Prostate gland (tissue), 2 donors: ENCODE measurements around the gene TRAF3IP1.

Source experiments
- POLR2A ChIP-seq: fragments of 450-650 bp; IDR thresholded peaks from one replicate; pipeline ENCODE4 v1.6.1; 2016; ENCODE audit warnings: antibody characterized with exemption, mild to moderate bottlenecking
- TF ChIP-seq, protein P1 (sequence below), 4 experiments: fragments of 200-600 bp in 2 of 4; fragments of 450-650 bp in 2 of 4; sonication (generic) in 2 of 4; IDR thresholded peaks; 1 replicate in 3 of 4; 2 replicates in 1 of 4; pipeline ENCODE4 v1.5.1; 2016 to 2019; ENCODE audit warnings: antibody characterized with exemption in 4 of 4, mild to moderate bottlenecking in 2 of 4, moderate library complexity in 2 of 4

- TF ChIP-seq, protein P1, sequence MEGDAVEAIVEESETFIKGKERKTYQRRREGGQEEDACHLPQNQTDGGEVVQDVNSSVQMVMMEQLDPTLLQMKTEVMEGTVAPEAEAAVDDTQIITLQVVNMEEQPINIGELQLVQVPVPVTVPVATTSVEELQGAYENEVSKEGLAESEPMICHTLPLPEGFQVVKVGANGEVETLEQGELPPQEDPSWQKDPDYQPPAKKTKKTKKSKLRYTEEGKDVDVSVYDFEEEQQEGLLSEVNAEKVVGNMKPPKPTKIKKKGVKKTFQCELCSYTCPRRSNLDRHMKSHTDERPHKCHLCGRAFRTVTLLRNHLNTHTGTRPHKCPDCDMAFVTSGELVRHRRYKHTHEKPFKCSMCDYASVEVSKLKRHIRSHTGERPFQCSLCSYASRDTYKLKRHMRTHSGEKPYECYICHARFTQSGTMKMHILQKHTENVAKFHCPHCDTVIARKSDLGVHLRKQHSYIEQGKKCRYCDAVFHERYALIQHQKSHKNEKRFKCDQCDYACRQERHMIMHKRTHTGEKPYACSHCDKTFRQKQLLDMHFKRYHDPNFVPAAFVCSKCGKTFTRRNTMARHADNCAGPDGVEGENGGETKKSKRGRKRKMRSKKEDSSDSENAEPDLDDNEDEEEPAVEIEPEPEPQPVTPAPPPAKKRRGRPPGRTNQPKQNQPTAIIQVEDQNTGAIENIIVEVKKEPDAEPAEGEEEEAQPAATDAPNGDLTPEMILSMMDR (IDR thresholded peaks at IDR 0.05), result no peak
- TF ChIP-seq POLR2A, result no peak
These were observed 17.6 kb upstream of the TRAF3IP1 start for GRCh38 chr2:238302751-238303150.
